Measurements from ENCODE around the gene ADARB1. TPM values are rescaled to one million over a fixed set of nuclear protein-coding genes. Genes with fewer than 3 reads are reported as not detected.

Gene ADARB1
- total RNA-seq, 1 donor from 2014 or later: 14.5 TPM

- Mint-ChIP-seq H3K36me3 (ENCODE audit: low read depth, unreplicated experiment) (peaks cover 4% of the 10 kb centered on the region), H3K9me3 (ENCODE audit: unreplicated experiment) (no peaks in the 10 kb centered on the region), H3K4me1 (ENCODE audit: unreplicated experiment) (peaks cover 3% of the 10 kb centered on the region), H3K27ac (ENCODE audit: unreplicated experiment) (no peak overlapping the region), H3K27me3 (ENCODE audit: unreplicated experiment) (peaks cover 7% of the 10 kb centered on the region), H3K4me3 (ENCODE audit: unreplicated experiment) (no peak overlapping the region)
- no peak for TF ChIP-seq CTCF (IDR thresholded peaks at IDR 0.05; ENCODE audit: unreplicated experiment)
- DNase-seq (ENCODE audit: low spot score): no peak
These were observed 128.0 kb downstream of the ADARB1 start for GRCh38 chr21:45202344-45202743.

GRCh38 chr21:45202889-45203288 is 128.5 kb downstream of the ADARB1 start:
- DNase-seq (ENCODE audit: low spot score): no peak
- Mint-ChIP-seq H3K4me3 (ENCODE audit: unreplicated experiment) (no peak overlapping the region), H3K27me3 (ENCODE audit: unreplicated experiment) (peaks cover 7% of the 10 kb centered on the region), H3K36me3 (ENCODE audit: low read depth, unreplicated experiment) (peaks cover 4% of the 10 kb centered on the region), H3K9me3 (ENCODE audit: unreplicated experiment) (no peaks in the 10 kb centered on the region), H3K27ac (ENCODE audit: unreplicated experiment) (no peak overlapping the region), H3K4me1 (ENCODE audit: unreplicated experiment) (peaks cover 3% of the 10 kb centered on the region)
- no peak for TF ChIP-seq CTCF (IDR thresholded peaks at IDR 0.05; ENCODE audit: unreplicated experiment)

GRCh38 chr21:45203983-45204382 is 129.6 kb downstream of the ADARB1 start:
- no peak overlapping the region for H3K4me3 Mint-ChIP-seq (ENCODE audit: unreplicated experiment)

GRCh38 chr21:45204395-45204794 is 130.0 kb downstream of the ADARB1 start:
- DNase-seq (ENCODE audit: low spot score): no peak
- no peak overlapping the region for H3K4me3 Mint-ChIP-seq (ENCODE audit: unreplicated experiment)
- H3K27me3 Mint-ChIP-seq (ENCODE audit: unreplicated experiment): peaks cover 3% of the 10 kb centered on the region
- H3K9me3 Mint-ChIP-seq (ENCODE audit: unreplicated experiment): no peaks in the 10 kb centered on the region
- no peak for TF ChIP-seq CTCF (IDR thresholded peaks at IDR 0.05; ENCODE audit: unreplicated experiment)
- peaks cover 4% of the 10 kb centered on the region for H3K36me3 Mint-ChIP-seq (ENCODE audit: low read depth, unreplicated experiment)
- H3K27ac Mint-ChIP-seq (ENCODE audit: unreplicated experiment): no peak overlapping the region
- peaks cover 3% of the 10 kb centered on the region for H3K4me1 Mint-ChIP-seq (ENCODE audit: unreplicated experiment)

More at GRCh38 chr21:45203983-45204382, 129.6 kb downstream of the ADARB1 start:
- H3K9me3 Mint-ChIP-seq (ENCODE audit: unreplicated experiment): no peaks in the 10 kb centered on the region
- peaks cover 4% of the 10 kb centered on the region for H3K36me3 Mint-ChIP-seq (ENCODE audit: low read depth, unreplicated experiment)
- no peak overlapping the region for H3K27ac Mint-ChIP-seq (ENCODE audit: unreplicated experiment)
- H3K27me3 Mint-ChIP-seq (ENCODE audit: unreplicated experiment): peaks cover 3% of the 10 kb centered on the region
- DNase-seq (ENCODE audit: low spot score): no peak
- peaks cover 3% of the 10 kb centered on the region for H3K4me1 Mint-ChIP-seq (ENCODE audit: unreplicated experiment)
- no peak for TF ChIP-seq CTCF (IDR thresholded peaks at IDR 0.05; ENCODE audit: unreplicated experiment)

GRCh38 chr21:45207839-45208626 is 133.7 kb downstream of the ADARB1 start:
- peaks cover 3% of the 10 kb centered on the region for H3K4me1 Mint-ChIP-seq (ENCODE audit: unreplicated experiment)
- no peak for TF ChIP-seq CTCF (IDR thresholded peaks at IDR 0.05; ENCODE audit: unreplicated experiment)
- DNase-seq (ENCODE audit: low spot score): no peak
- no peaks in the 10 kb centered on the region for H3K36me3 Mint-ChIP-seq (ENCODE audit: low read depth, unreplicated experiment)
- H3K27me3 Mint-ChIP-seq (ENCODE audit: unreplicated experiment): no peaks in the 10 kb centered on the region
- H3K4me3 Mint-ChIP-seq (ENCODE audit: unreplicated experiment): no peak overlapping the region
- H3K9me3 Mint-ChIP-seq (ENCODE audit: unreplicated experiment): no peaks in the 10 kb centered on the region
- no peak overlapping the region for H3K27ac Mint-ChIP-seq (ENCODE audit: unreplicated experiment)

Measured in endothelial cell (in vitro differentiated cells).